Type B pancreatic cell (in vitro differentiated cells): ENCODE results near the gene MYO18A. TPM values are rescaled to one million over a fixed set of nuclear protein-coding genes. Genes with fewer than 3 reads are reported as not detected.

Experiments
- DNase-seq: peaks from one replicate; pipeline ENCODE4 v3.0.0; 2021; ENCODE audit warnings: mixed read lengths; ENCODE audit not compliant: unreplicated experiment; ENCODE audit errors: extremely low spot score
- H3K27ac Mint-ChIP-seq: 2 replicates; pipeline ENCODE4 v1.8.0; 2021; ENCODE audit warnings: mild to moderate bottlenecking, mixed read lengths
- H3K27me3 Mint-ChIP-seq: 2 replicates; pipeline ENCODE4 v1.8.0; 2021; ENCODE audit warnings: mixed read lengths
- H3K36me3 Mint-ChIP-seq: 2 replicates; pipeline ENCODE4 v1.8.0; 2021; ENCODE audit warnings: mixed read lengths
- H3K4me1 Mint-ChIP-seq: one replicate; pipeline ENCODE4 v1.8.0; 2021; ENCODE audit warnings: mixed read lengths; ENCODE audit not compliant: unreplicated experiment
- H3K4me3 Mint-ChIP-seq: 2 replicates; pipeline ENCODE4 v1.8.0; 2021; ENCODE audit warnings: mild to moderate bottlenecking, mixed read lengths
- H3K9me3 Mint-ChIP-seq: 2 replicates; pipeline ENCODE4 v1.8.0; 2021; ENCODE audit warnings: mixed read lengths
- total RNA-seq: library from RNA; stranded (reverse); gene quantifications from 2 replicates; pipeline ENCODE4 v1.2.1, GENCODE V29; 2021; ENCODE audit warnings: low replicate concordance
- TF ChIP-seq, protein P1 (sequence below): fragments of 200-600 bp; sonication (generic); conservative IDR thresholded peaks from 2 replicates; pipeline ENCODE4 v1.5.0; 2021; ENCODE audit warnings: antibody characterized with exemption, mild to moderate bottlenecking

Gene MYO18A
- total RNA-seq, 1 donor from 2014 or later: 46.6 TPM

- Mint-ChIP-seq H3K9me3 (no peaks in the 10 kb centered on the region), H3K4me3 (peak overlapping the region; percentile 55), H3K27me3 (no peaks in the 10 kb centered on the region), H3K4me1 (peaks cover 59% of the 10 kb centered on the region), H3K36me3 (peaks cover 4% of the 10 kb centered on the region), H3K27ac (peak overlapping the region; percentile 87)
- DNase-seq: no peak
- TF ChIP-seq, protein P1, sequence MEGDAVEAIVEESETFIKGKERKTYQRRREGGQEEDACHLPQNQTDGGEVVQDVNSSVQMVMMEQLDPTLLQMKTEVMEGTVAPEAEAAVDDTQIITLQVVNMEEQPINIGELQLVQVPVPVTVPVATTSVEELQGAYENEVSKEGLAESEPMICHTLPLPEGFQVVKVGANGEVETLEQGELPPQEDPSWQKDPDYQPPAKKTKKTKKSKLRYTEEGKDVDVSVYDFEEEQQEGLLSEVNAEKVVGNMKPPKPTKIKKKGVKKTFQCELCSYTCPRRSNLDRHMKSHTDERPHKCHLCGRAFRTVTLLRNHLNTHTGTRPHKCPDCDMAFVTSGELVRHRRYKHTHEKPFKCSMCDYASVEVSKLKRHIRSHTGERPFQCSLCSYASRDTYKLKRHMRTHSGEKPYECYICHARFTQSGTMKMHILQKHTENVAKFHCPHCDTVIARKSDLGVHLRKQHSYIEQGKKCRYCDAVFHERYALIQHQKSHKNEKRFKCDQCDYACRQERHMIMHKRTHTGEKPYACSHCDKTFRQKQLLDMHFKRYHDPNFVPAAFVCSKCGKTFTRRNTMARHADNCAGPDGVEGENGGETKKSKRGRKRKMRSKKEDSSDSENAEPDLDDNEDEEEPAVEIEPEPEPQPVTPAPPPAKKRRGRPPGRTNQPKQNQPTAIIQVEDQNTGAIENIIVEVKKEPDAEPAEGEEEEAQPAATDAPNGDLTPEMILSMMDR: no peak
Measured at GRCh38 chr17:29154516-29155226, 25.5 kb downstream of the MYO18A start.

GRCh38 chr17:29151567-29151966, 28.6 kb downstream of the MYO18A start:
- Mint-ChIP-seq H3K27ac (peak overlapping the region; percentile 83), H3K4me1 (peaks cover 44% of the 10 kb centered on the region), H3K4me3 (peak overlapping the region; percentile 65), H3K27me3 (no peaks in the 10 kb centered on the region), H3K9me3 (no peaks in the 10 kb centered on the region), H3K36me3 (peaks cover 4% of the 10 kb centered on the region)
- TF ChIP-seq, protein P1: no peak
- DNase-seq: no peak

DNA sequence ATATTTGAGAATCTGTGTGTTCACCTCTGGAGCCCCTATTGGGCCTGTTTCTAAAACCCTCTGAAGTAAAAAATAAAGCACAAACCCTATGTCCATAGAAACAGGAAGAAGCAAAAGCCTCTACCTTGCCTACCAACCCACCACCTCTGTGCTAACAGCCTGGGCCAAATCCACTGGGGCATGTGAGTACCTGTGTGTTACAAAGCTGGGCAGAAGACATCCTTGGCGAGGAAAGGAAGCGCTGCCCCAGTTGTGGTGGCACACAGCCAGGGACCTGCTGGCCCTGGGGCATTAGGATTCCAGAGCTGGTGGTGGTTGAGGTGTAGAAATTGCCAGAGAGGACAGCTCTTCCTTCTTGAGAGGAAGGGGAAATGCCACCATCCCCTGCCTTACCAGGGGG, 30.0 kb downstream of the MYO18A start:
- Mint-ChIP-seq H3K4me1 (peaks cover 51% of the 10 kb centered on the region), H3K9me3 (no peaks in the 10 kb centered on the region), H3K27me3 (no peaks in the 10 kb centered on the region), H3K36me3 (peaks cover 4% of the 10 kb centered on the region), H3K27ac (no peak overlapping the region), H3K4me3 (peak overlapping the region; percentile 81)
- no peak for DNase-seq
- TF ChIP-seq, protein P1: no peak

DNA sequence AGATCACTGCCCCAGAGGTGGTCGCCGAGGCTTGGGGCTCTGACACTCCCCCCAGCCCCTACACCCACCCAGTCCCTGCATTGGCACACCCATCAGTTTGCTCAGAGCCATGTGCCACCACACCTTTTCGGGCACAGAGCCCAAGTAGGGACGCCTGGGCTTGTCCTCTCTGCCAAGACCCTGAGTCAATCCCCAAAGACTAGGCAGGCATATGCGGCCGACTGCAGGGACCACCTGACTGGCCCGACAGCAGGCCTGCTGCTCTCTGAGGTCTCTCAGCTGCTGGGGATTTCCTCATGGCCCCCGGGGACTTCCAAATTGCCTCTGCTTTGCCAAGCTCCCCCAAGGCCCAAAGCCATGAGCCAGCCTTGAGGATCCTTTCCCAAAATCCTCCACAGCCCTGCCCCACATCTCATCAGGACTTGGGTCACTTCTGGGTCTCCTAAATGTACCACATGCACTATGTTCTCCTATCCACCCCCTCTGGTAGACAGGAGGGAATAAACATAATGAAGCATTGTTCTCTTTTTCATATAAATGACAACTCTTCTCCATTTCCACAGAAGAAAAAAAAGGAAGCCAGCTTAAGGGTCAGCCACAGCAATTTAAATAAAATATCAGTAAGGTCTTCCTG, 30.6 kb downstream of the MYO18A start:
- H3K9me3 Mint-ChIP-seq: no peaks in the 10 kb centered on the region
- H3K27ac Mint-ChIP-seq: peak overlapping the region; percentile 48
- no peaks in the 10 kb centered on the region for H3K27me3 Mint-ChIP-seq
- H3K4me3 Mint-ChIP-seq: peak overlapping the region; percentile 81
- DNase-seq: no peak
- peaks cover 46% of the 10 kb centered on the region for H3K4me1 Mint-ChIP-seq
- TF ChIP-seq, protein P1: no peak
- H3K36me3 Mint-ChIP-seq: peaks cover 4% of the 10 kb centered on the region

- DNase-seq: peak; percentile 93
- Mint-ChIP-seq H3K9me3 (no peaks in the 10 kb centered on the region), H3K36me3 (peaks cover 4% of the 10 kb centered on the region), H3K27me3 (no peaks in the 10 kb centered on the region), H3K4me3 (peak overlapping the region; percentile 81), H3K27ac (peak overlapping the region; percentile 71), H3K4me1 (peaks cover 44% of the 10 kb centered on the region)
- TF ChIP-seq, protein P1: peak; percentile 95
Measured at GRCh38 chr17:29148790-29149430, 31.3 kb downstream of the MYO18A start.
